Measurements from ENCODE around the gene OLA1.
A peak's percentile ranks its signal among the peaks of the same experiment; 100 is the strongest.

Gene OLA1

GRCh38 chr2:174038462-174038861 is 209.9 kb downstream of the OLA1 start:
- peak overlapping the region; percentile 45 for H3K27ac ChIP-seq (replicated peaks)
- peak in 1 of 2 experiments; percentile 16 for DNase-seq (ENCODE audit: low read depth in 1 of 2, low spot score in 1 of 2)
- H3K4me3 ChIP-seq (replicated peaks; ENCODE audit: insufficient read depth, low read length): no peak overlapping the region
- TF ChIP-seq SPI1 (IDR thresholded peaks at IDR 0.05; ENCODE audit: borderline replicate concordance, low read depth) (peak; percentile 25; the same call in 1 of the 2 replicates), POLR2AphosphoS5 (IDR thresholded peaks at IDR 0.05; ENCODE audit: low read depth) (no peak)
- H3K27me3 ChIP-seq (ENCODE audit: insufficient read depth, poor library complexity, severe bottlenecking): no peaks in the 10 kb centered on the region

GRCh38 chr2:174036825-174037224 is 211.5 kb downstream of the OLA1 start:
- no peaks in the 10 kb centered on the region for H3K27me3 ChIP-seq (ENCODE audit: insufficient read depth, poor library complexity, severe bottlenecking)
- H3K27ac ChIP-seq (replicated peaks): no peak overlapping the region
- no peak for DNase-seq (ENCODE audit: low read depth in 1 of 2, low spot score in 1 of 2)
- TF ChIP-seq CTCF (IDR thresholded peaks at IDR 0.05; ENCODE audit: insufficient read depth, low read length) (no peak), REST (IDR thresholded peaks at IDR 0.05; ENCODE audit: insufficient replicate concordance, low read depth) (no peak), SPI1 (IDR thresholded peaks at IDR 0.05; ENCODE audit: borderline replicate concordance, low read depth) (no peak), POLR2AphosphoS5 (IDR thresholded peaks at IDR 0.05; ENCODE audit: low read depth) (no peak), GABPA (IDR thresholded peaks at IDR 0.05; ENCODE audit: low read depth) (no peak)
- no peak overlapping the region for H3K4me3 ChIP-seq (replicated peaks; ENCODE audit: insufficient read depth, low read length)

GRCh38 chr2:174035981-174036742 is 212.2 kb downstream of the OLA1 start:
- H3K27ac ChIP-seq (replicated peaks): no peak overlapping the region
- DNase-seq (ENCODE audit: low read depth in 1 of 2, low spot score in 1 of 2): no peak
- TF ChIP-seq SPI1 (IDR thresholded peaks at IDR 0.05; ENCODE audit: borderline replicate concordance, low read depth) (no peak), CTCF (IDR thresholded peaks at IDR 0.05; ENCODE audit: insufficient read depth, low read length) (no peak), REST (IDR thresholded peaks at IDR 0.05; ENCODE audit: insufficient replicate concordance, low read depth) (no peak), POLR2AphosphoS5 (IDR thresholded peaks at IDR 0.05; ENCODE audit: low read depth) (no peak), GABPA (IDR thresholded peaks at IDR 0.05; ENCODE audit: low read depth) (no peak)
- H3K27me3 ChIP-seq (ENCODE audit: insufficient read depth, poor library complexity, severe bottlenecking): no peaks in the 10 kb centered on the region
- H3K4me3 ChIP-seq (replicated peaks; ENCODE audit: insufficient read depth, low read length): no peak overlapping the region

GRCh38 chr2:174035117-174035635 is 213.2 kb downstream of the OLA1 start:
- no peak for DNase-seq (ENCODE audit: low read depth in 1 of 2, low spot score in 1 of 2)
- H3K27me3 ChIP-seq (ENCODE audit: insufficient read depth, poor library complexity, severe bottlenecking): no peaks in the 10 kb centered on the region
- no peak for TF ChIP-seq POLR2AphosphoS5 (IDR thresholded peaks at IDR 0.05; ENCODE audit: low read depth)
- H3K27ac ChIP-seq (replicated peaks): no peak overlapping the region
- no peak overlapping the region for H3K4me3 ChIP-seq (replicated peaks; ENCODE audit: insufficient read depth, low read length)
